Osteocyte (in vitro differentiated cells): Measurements from ENCODE around the gene SNX25. TPM values are rescaled to one million over a fixed set of nuclear protein-coding genes. Genes with fewer than 3 reads are reported as not detected.
A peak's percentile ranks its signal among the peaks of the same experiment; 100 is the strongest.
"Not testable (repeated sequence)": the region's sequence is repeated elsewhere in the genome, so short reads cannot be mapped to it uniquely, and the experiment has no call there.

Experiments
- DNase-seq: peaks from one replicate; pipeline ENCODE4 v3.0.0; 2021; ENCODE audit warnings: mixed read lengths; ENCODE audit not compliant: unreplicated experiment; ENCODE audit errors: extremely low spot score
- H3K27ac Mint-ChIP-seq: one replicate; pipeline ENCODE4 v1.8.0; 2021; ENCODE audit warnings: mild to moderate bottlenecking, mixed read lengths; ENCODE audit not compliant: unreplicated experiment
- H3K27me3 Mint-ChIP-seq: one replicate; pipeline ENCODE4 v1.8.0; 2021; ENCODE audit warnings: mixed read lengths; ENCODE audit not compliant: unreplicated experiment
- H3K36me3 Mint-ChIP-seq: one replicate; pipeline ENCODE4 v1.8.0; 2021; ENCODE audit warnings: mixed read lengths; ENCODE audit not compliant: unreplicated experiment
- H3K4me1 Mint-ChIP-seq: one replicate; pipeline ENCODE4 v1.8.0; 2021; ENCODE audit warnings: mixed read lengths; ENCODE audit not compliant: unreplicated experiment
- H3K4me3 Mint-ChIP-seq: one replicate; pipeline ENCODE4 v1.8.0; 2021; ENCODE audit warnings: mild to moderate bottlenecking, moderate library complexity, mixed read lengths; ENCODE audit not compliant: unreplicated experiment
- H3K9me3 Mint-ChIP-seq: one replicate; pipeline ENCODE4 v1.8.0; 2021; ENCODE audit warnings: mixed read lengths; ENCODE audit not compliant: unreplicated experiment
- CTCF ChIP-seq: fragments of 200-600 bp; sonication (generic); IDR thresholded peaks from 2 replicates; pipeline ENCODE4 v1.5.0; 2021; ENCODE audit warnings: antibody characterized with exemption, mild to moderate bottlenecking, moderate library complexity
- total RNA-seq: library from RNA; stranded (reverse); gene quantifications from 2 replicates; pipeline ENCODE4 v1.2.1, GENCODE V29; 2021

The SNX25 gene
- total RNA-seq, 1 donor from 2014 or later: 44.4 TPM

- no peak overlapping the region for H3K4me3 Mint-ChIP-seq
Observed at GRCh38 chr4:185311113-185311888, 101.9 kb downstream of the SNX25 start.

GRCh38 chr4:185312699-185313098, 103.3 kb downstream of the SNX25 start:
- no peak overlapping the region for H3K27ac Mint-ChIP-seq
- H3K36me3 Mint-ChIP-seq: peaks cover 70% of the 10 kb centered on the region
- H3K9me3 Mint-ChIP-seq: no peaks in the 10 kb centered on the region
- no peak for TF ChIP-seq CTCF
- DNase-seq: no peak
- H3K4me3 Mint-ChIP-seq: no peak overlapping the region
- peaks cover under 1% of the 10 kb centered on the region for H3K4me1 Mint-ChIP-seq
- no peaks in the 10 kb centered on the region for H3K27me3 Mint-ChIP-seq

More at GRCh38 chr4:185311113-185311888, 101.9 kb downstream of the SNX25 start:
- no peak for DNase-seq
- no peaks in the 10 kb centered on the region for H3K9me3 Mint-ChIP-seq
- H3K4me1 Mint-ChIP-seq: peaks cover 11% of the 10 kb centered on the region
- H3K36me3 Mint-ChIP-seq: peaks cover 64% of the 10 kb centered on the region
- H3K27me3 Mint-ChIP-seq: no peaks in the 10 kb centered on the region
- no peak for TF ChIP-seq CTCF
- H3K27ac Mint-ChIP-seq: no peak overlapping the region

GRCh38 chr4:185317462-185317861, 108.1 kb downstream of the SNX25 start:
- H3K9me3 Mint-ChIP-seq, DNase-seq, H3K27me3 Mint-ChIP-seq, H3K4me3 Mint-ChIP-seq: not testable (repeated sequence)
- peak overlapping the region; percentile 23 for H3K27ac Mint-ChIP-seq
- H3K4me1 Mint-ChIP-seq: peaks cover 15% of the 10 kb centered on the region
- H3K36me3 Mint-ChIP-seq: peaks cover 54% of the 10 kb centered on the region

- DNase-seq: no peak
- Mint-ChIP-seq H3K4me3 (no peak overlapping the region), H3K27me3 (no peaks in the 10 kb centered on the region), H3K9me3 (no peaks in the 10 kb centered on the region), H3K36me3 (peaks cover 50% of the 10 kb centered on the region), H3K27ac (peak overlapping the region; percentile 23), H3K4me1 (peaks cover 15% of the 10 kb centered on the region)
- peak; percentile 30 for TF ChIP-seq CTCF
Observed at GRCh38 chr4:185317880-185318279, 108.5 kb downstream of the SNX25 start.

- Mint-ChIP-seq H3K27ac (peak overlapping the region; percentile 79), H3K4me3 (no peak overlapping the region), H3K9me3 (no peaks in the 10 kb centered on the region), H3K27me3 (no peaks in the 10 kb centered on the region), H3K36me3 (peaks cover 46% of the 10 kb centered on the region), H3K4me1 (peaks cover 15% of the 10 kb centered on the region)
- TF ChIP-seq CTCF: no peak
- no peak for DNase-seq
Observed at GRCh38 chr4:185318679-185319078, 109.3 kb downstream of the SNX25 start.
